Right lobe of liver (tissue), 4 donors: ENCODE measurements around the gene SF3A2.

Experiments
- POLR2A ChIP-seq: fragments of 450-650 bp; IDR thresholded peaks from one replicate; pipeline ENCODE4 v1.6.1; 2017; ENCODE audit warnings: antibody characterized with exemption, mild to moderate bottlenecking
- TF ChIP-seq, protein P1 (sequence below), 4 donors: fragments of 200-600 bp in 3 of 4; fragments of 450-650 bp in 1 of 4; IDR thresholded peaks; one replicate each; pipeline versions ENCODE4 v1.5.1 to v1.8.0; 2016 to 2022; ENCODE audit warnings: antibody characterized with exemption in 4 of 4, mild to moderate bottlenecking in 2 of 4
- donor health status: DM: no; HTN: no; CAD: no.
- donor health status: DM: no; HTN: no; CAD: no.
- donor health status: DM: no; HTN: yes; CAD: no.

GRCh38 chr19:2228157-2229030 is 8.2 kb upstream of the SF3A2 start:
- TF ChIP-seq POLR2A = no peak
- TF ChIP-seq, protein P1, sequence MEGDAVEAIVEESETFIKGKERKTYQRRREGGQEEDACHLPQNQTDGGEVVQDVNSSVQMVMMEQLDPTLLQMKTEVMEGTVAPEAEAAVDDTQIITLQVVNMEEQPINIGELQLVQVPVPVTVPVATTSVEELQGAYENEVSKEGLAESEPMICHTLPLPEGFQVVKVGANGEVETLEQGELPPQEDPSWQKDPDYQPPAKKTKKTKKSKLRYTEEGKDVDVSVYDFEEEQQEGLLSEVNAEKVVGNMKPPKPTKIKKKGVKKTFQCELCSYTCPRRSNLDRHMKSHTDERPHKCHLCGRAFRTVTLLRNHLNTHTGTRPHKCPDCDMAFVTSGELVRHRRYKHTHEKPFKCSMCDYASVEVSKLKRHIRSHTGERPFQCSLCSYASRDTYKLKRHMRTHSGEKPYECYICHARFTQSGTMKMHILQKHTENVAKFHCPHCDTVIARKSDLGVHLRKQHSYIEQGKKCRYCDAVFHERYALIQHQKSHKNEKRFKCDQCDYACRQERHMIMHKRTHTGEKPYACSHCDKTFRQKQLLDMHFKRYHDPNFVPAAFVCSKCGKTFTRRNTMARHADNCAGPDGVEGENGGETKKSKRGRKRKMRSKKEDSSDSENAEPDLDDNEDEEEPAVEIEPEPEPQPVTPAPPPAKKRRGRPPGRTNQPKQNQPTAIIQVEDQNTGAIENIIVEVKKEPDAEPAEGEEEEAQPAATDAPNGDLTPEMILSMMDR (IDR thresholded peaks at IDR 0.05) = no peak
